Activated CD4-positive, alpha-beta T cell treated with anti-CD3 and anti-CD28 coated beads, Interleukin-2, amount 10 ng/mL, durations not matched to agents 7 days and 5 days (primary cell): ENCODE measurements around the gene SUGP2. TPM values are rescaled to one million over a fixed set of nuclear protein-coding genes. Genes with fewer than 3 reads are reported as not detected.

Source experiments
- CTCF ChIA-PET: fragments of 350-600 bp; sonication (Branson Sonifier 250); formaldehyde crosslinking; loops from one replicate; lab custom pipeline; 2021; ENCODE audit warnings: antibody characterized with exemption; lab: Charles Lee
- POLR2A ChIA-PET: fragments of 350-600 bp; sonication (Branson Sonifier 250); formaldehyde crosslinking; loops from one replicate; lab custom pipeline; 2021; ENCODE audit warnings: antibody characterized with exemption; lab: Charles Lee
- DNase-seq: peaks from one replicate; pipeline ENCODE4 v3.0.0-alpha.2; 2020
- H3K27ac Mint-ChIP-seq: one replicate; pipeline ENCODE4 v1.8.0; 2021; ENCODE audit warnings: mild to moderate bottlenecking, moderate library complexity, mixed read lengths
- H3K27me3 Mint-ChIP-seq: one replicate; pipeline ENCODE4 v1.8.0; 2021; ENCODE audit warnings: mixed read lengths
- H3K36me3 Mint-ChIP-seq: one replicate; pipeline ENCODE4 v1.8.0; 2021; ENCODE audit warnings: low read depth, mixed read lengths
- H3K4me1 Mint-ChIP-seq: one replicate; pipeline ENCODE4 v1.8.0; 2021; ENCODE audit warnings: mixed read lengths
- H3K4me3 Mint-ChIP-seq: one replicate; pipeline ENCODE4 v1.8.0; 2021; ENCODE audit warnings: mild to moderate bottlenecking, moderate library complexity, mixed read lengths
- H3K9me3 Mint-ChIP-seq: one replicate; pipeline ENCODE4 v1.8.0; 2021; ENCODE audit warnings: mixed read lengths
- total RNA-seq, 2 experiments: library from RNA; stranded (reverse); gene quantifications; one replicate each; pipeline ENCODE4 v1.2.3, GENCODE V29; 2021

The SUGP2 gene
- total RNA-seq, 2 experiments from 2014 or later = 128 to 144 TPM

GRCh38 chr19:18948976-18949356 is 84.4 kb downstream of the SUGP2 start:
- H3K27ac Mint-ChIP-seq = no peak overlapping the region
- H3K9me3 Mint-ChIP-seq = no peaks in the 10 kb centered on the region
- H3K27me3 Mint-ChIP-seq = peaks cover 3% of the 10 kb centered on the region
- DNase-seq = no peak
- CTCF ChIA-PET = no interaction called here
- H3K4me3 Mint-ChIP-seq = no peak overlapping the region
- H3K36me3 Mint-ChIP-seq = no peaks in the 10 kb centered on the region
- POLR2A ChIA-PET = no interaction called here
- H3K4me1 Mint-ChIP-seq = no peaks in the 10 kb centered on the region

- DNase-seq = no peak
- Mint-ChIP-seq H3K4me3 (no peak overlapping the region), H3K4me1 (no peaks in the 10 kb centered on the region), H3K27me3 (peaks cover 3% of the 10 kb centered on the region), H3K36me3 (no peaks in the 10 kb centered on the region), H3K9me3 (no peaks in the 10 kb centered on the region), H3K27ac (no peak overlapping the region)
- ChIA-PET POLR2A (no interaction called here), CTCF (interaction anchor here (1.2 kb wide), 1 partner anchor 30 kb away, joined by 4 read pairs; no protein-coding TSS in a partner anchor)
These were observed 85.0 kb downstream of the SUGP2 start for GRCh38 chr19:18948075-18948975.

DNA sequence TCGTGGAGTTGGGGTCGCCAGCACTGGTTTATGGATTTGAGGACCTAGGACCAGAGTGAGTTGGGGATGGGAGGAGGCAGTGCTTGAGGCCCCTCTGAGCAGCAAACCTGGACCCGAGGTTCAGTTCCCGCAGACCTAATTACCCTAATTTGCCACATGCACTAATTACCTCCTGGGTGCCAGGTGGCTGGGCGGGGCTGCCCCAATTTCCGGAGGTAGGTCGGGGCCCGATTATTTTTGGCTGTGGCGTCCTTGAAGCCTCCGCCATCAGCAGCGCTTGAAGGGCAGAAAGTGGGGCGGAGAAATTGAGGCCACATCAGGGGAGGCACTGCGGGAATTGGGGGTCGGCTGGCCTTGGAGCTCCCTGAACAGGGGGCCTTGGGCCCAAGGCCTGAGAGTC is 86.4 kb downstream of the SUGP2 start:
- ChIA-PET POLR2A (no interaction called here), CTCF (interaction anchor here (1.0 kb wide), 1 partner anchor 9 kb away, joined by 3 read pairs; no protein-coding TSS in a partner anchor)
- H3K4me3 Mint-ChIP-seq = no peak overlapping the region
- H3K36me3 Mint-ChIP-seq = no peaks in the 10 kb centered on the region
- DNase-seq = no peak
- H3K27ac Mint-ChIP-seq = no peak overlapping the region
- H3K27me3 Mint-ChIP-seq = peaks cover 12% of the 10 kb centered on the region
- H3K4me1 Mint-ChIP-seq = no peaks in the 10 kb centered on the region
- no peaks in the 10 kb centered on the region for H3K9me3 Mint-ChIP-seq

DNA sequence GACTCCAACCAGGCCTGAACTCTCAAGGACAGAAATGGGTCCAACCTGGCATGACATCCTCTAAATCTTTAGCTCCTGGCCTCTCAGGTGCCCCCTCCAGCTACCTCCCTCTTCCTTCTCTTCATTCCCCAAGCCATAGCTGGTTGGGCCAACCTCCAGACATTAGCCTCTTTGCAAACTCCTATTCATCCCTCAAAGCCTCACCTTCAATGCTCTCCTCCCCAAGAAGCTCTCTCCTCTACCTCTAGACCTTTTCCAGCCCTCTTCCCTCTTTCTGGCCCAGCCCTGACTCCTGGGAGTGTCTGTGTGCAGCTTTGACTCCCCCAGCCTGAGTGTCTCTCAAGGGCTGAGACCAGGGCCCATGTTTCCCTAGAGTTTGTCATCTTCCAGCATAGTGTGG is 87.0 kb downstream of the SUGP2 start:
- Mint-ChIP-seq H3K4me1 (no peaks in the 10 kb centered on the region), H3K27me3 (peaks cover 14% of the 10 kb centered on the region), H3K4me3 (no peak overlapping the region), H3K27ac (no peak overlapping the region), H3K36me3 (no peaks in the 10 kb centered on the region), H3K9me3 (no peaks in the 10 kb centered on the region)
- ChIA-PET POLR2A (no interaction called here), CTCF (no interaction called here)
- DNase-seq = no peak

DNA sequence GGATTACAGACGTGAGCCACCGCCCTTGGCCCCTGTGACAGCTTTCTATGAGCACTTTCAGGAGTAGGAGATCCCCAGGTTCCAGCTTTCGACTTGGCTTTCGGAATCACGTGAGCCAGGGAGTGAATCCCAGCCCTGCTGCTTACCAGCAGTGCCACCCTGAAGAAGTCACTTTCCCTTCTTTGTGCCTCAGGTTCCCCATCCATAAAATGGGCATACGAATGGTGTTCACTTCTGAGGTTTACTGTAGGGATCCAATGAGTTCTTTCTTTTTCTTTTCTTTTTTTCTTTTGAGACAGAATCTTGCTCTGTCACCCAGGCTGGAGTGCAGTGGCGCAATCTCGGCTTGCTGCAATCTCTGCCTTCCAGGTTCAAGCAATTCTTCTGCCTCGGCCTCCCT is 88.0 kb downstream of the SUGP2 start:
- ChIA-PET POLR2A (no interaction called here), CTCF (no interaction called here)
- Mint-ChIP-seq H3K4me3 (no peak overlapping the region), H3K27ac (peak overlapping the region; percentile 31), H3K9me3 (no peaks in the 10 kb centered on the region), H3K4me1 (peaks cover 2% of the 10 kb centered on the region), H3K27me3 (peaks cover 19% of the 10 kb centered on the region), H3K36me3 (no peaks in the 10 kb centered on the region)
- no peak for DNase-seq

DNA sequence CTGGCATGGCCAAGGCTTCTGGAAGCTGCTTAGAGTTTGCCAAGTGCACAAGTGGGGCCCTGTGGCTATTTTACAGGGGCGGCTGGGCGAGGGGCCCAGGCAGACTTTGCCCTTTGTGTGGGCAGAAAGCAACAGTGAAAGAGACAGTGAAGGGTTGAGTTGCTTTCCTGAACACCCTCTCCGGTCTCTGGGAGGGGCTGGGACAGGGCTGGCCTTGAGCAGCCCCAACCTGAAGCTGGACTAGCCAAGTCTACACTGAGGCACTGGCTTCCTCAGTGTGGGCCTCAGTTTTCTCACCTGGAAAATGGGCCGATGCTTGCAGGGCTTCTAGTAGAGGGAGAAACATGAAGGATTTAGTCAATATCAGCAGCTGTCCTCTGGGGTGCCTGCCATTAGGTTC is 89.9 kb downstream of the SUGP2 start:
- no peak for DNase-seq
- no peak overlapping the region for H3K27ac Mint-ChIP-seq
- H3K36me3 Mint-ChIP-seq = no peaks in the 10 kb centered on the region
- no peak overlapping the region for H3K4me3 Mint-ChIP-seq
- peaks cover 5% of the 10 kb centered on the region for H3K4me1 Mint-ChIP-seq
- H3K27me3 Mint-ChIP-seq = peaks cover 32% of the 10 kb centered on the region
- CTCF ChIA-PET = interaction anchor here (0.6 kb wide), 1 partner anchor 161 kb away, joined by 3 read pairs; no protein-coding TSS in a partner anchor
- H3K9me3 Mint-ChIP-seq = no peaks in the 10 kb centered on the region
- POLR2A ChIA-PET = no interaction called here

DNA sequence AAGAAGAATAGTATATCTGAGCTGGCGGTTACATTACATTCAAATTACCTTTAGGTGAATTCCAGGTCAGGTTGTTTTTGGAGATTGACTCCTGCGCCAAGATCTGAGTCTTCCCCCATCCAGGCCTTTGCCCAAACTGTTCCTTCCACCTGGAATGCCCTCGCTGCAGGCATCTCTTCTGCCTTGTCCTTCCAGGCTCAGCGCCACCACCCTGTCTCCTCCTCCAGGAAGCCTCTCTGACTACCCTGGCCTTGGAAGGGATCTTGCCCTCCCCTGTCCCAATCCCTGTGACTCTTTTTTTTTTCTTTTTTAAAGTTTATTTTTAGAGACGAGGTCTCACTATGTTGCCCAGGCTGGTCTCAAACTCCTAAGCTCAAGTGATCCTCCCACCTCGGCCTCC is 90.6 kb downstream of the SUGP2 start:
- H3K27ac Mint-ChIP-seq = no peak overlapping the region
- ChIA-PET POLR2A (no interaction called here), CTCF (interaction anchor here (0.6 kb wide), 2 partner anchors 160 to 217 kb away, joined by 3 to 6 read pairs; no protein-coding TSS in a partner anchor)
- no peaks in the 10 kb centered on the region for H3K9me3 Mint-ChIP-seq
- H3K27me3 Mint-ChIP-seq = peaks cover 32% of the 10 kb centered on the region
- no peak for DNase-seq
- peaks cover 5% of the 10 kb centered on the region for H3K4me1 Mint-ChIP-seq
- H3K36me3 Mint-ChIP-seq = no peaks in the 10 kb centered on the region
- H3K4me3 Mint-ChIP-seq = no peak overlapping the region

DNA sequence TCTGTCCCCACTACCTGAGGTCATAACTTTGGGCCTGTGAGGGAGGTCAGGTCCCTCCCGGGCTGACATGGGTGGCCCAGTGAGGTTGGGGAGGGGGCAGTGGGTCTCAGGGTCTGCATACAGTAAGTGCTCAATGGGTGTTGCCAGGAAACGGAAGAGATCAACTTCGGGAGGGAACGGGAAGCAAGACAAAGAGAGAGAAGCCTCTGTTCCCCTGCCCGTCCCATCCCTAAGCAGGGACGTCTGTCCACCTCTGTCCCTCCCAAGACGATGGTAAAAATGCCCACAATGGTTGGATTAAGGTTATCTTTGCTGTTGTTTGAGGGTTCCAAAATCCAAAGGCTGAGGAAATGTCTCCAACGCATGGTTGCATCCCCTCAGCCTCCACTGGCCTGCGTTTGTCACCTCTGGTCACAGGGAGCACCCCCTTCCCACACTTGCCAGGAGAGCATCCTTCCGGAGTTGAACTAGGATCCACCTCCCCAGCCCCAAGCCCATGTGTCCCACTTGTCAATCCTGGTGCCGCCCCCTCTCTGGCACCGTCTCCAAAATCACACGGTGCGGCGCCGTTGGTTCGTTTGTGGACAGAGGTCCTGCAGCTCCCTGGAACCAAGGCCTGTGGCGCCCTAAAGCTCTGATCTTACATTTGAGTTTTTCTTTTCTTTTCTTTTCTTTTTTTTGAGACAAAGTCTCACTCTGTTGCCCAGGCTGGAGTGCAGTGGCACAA is 91.5 kb downstream of the SUGP2 start:
- no peak for DNase-seq
- Mint-ChIP-seq H3K27ac (no peak overlapping the region), H3K9me3 (no peaks in the 10 kb centered on the region), H3K36me3 (no peaks in the 10 kb centered on the region), H3K4me1 (peaks cover 5% of the 10 kb centered on the region), H3K4me3 (no peak overlapping the region), H3K27me3 (peaks cover 32% of the 10 kb centered on the region)
- CTCF ChIA-PET = no interaction called here
- POLR2A ChIA-PET = no interaction called here

Other genes with a start within 250 kb of the SUGP2 start
- gene COMP, start 242.2 kb downstream of the SUGP2 start, total RNA-seq = not detected
- gene UPF1, start 201.6 kb downstream of the SUGP2 start, total RNA-seq = 10 to 100 TPM; 89.4 to 97.3 TPM
- gene CERS1, start 137.4 kb downstream of the SUGP2 start, total RNA-seq = not detected
- gene COPE, start 114.1 kb downstream of the SUGP2 start, total RNA-seq = 100 to 1,000 TPM; 218 to 258 TPM
- gene DDX49, start 113.8 kb downstream of the SUGP2 start, total RNA-seq = 10 to 100 TPM; 40.6 to 50.6 TPM
- gene HOMER3, start 92.3 kb downstream of the SUGP2 start, total RNA-seq = not detected
- gene ARMC6, start 86 bp upstream of the SUGP2 start, total RNA-seq = 10 to 100 TPM; 38.6 to 39.3 TPM
- gene SLC25A42, start 30.5 kb upstream of the SUGP2 start, total RNA-seq = 10 to 100 TPM; 20.6 to 22.2 TPM
- 10 to 100 TPM; 23.1 to 24.1 TPM for gene TMEM161A, start 105.0 kb upstream of the SUGP2 start, total RNA-seq
- 1 to 10 TPM; 2.4 to 3.4 TPM for gene MEF2B, start 136.7 kb upstream of the SUGP2 start, total RNA-seq
- gene BORCS8, start 158.6 kb upstream of the SUGP2 start, total RNA-seq = 10 to 100 TPM; 34.2 to 35.8 TPM
- gene RFXANK, start 158.7 kb upstream of the SUGP2 start, total RNA-seq = 100 to 1,000 TPM in 1 of 2 experiments, 10 to 100 TPM in 1; 82.5 to 104 TPM
- 10 to 100 TPM; 29.9 to 37.2 TPM for gene NR2C2AP, start 169.9 kb upstream of the SUGP2 start, total RNA-seq
- not detected for gene NCAN, start 178.4 kb upstream of the SUGP2 start, total RNA-seq
- not detected for gene TM6SF2, start 239.8 kb upstream of the SUGP2 start, total RNA-seq